Suprapubic skin (tissue), 3 donors: ENCODE results near the gene LOXHD1.

Experiments used
- CTCF ChIP-seq, 2 donors: fragments of 200-600 bp in 1 of 2; fragments of 450-650 bp in 1 of 2; sonication (generic) in 1 of 2; IDR thresholded peaks; one replicate each; pipeline ENCODE4 v1.5.1; 2016 to 2019; ENCODE audit warnings: antibody characterized with exemption in 2 of 2, mild to moderate bottlenecking in 1 of 2, moderate library complexity in 1 of 2
- POLR2AphosphoS5 ChIP-seq, 3 donors: sonication (generic); formaldehyde crosslinking; IDR thresholded peaks; one replicate each; pipeline ENCODE4 v1.6.1; 2017; ENCODE audit warnings: antibody characterized with exemption in 3 of 3

DNA sequence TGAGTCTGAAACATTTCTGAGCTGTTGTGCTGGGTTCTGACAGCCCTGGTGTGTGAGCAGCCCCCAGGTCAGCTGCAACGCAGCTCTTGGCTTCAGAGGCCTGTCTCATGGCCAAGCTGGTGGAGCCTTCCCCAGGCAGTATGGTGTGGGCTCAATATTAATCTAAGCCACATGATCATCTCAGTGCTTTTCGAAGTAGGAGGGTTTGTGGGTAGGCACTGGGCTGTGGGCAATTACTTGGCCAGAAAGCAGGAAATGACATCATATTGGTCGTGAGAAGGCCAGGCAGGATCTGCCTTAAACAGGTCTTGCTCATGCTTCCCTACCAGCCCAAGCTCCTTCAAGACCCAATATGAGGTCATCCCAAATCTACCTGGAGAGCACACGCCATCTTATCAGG, 26.9 kb downstream of the LOXHD1 start:
- no peak for TF ChIP-seq CTCF (IDR thresholded peaks at IDR 0.05)
- TF ChIP-seq POLR2AphosphoS5 (IDR thresholded peaks at IDR 0.05): no peak
